ENCODE measurements around the gene CAMK2B.

CAMK2B gene

GRCh38 chr7:44275146-44275545 lies 50.2 kb downstream of the CAMK2B start:
- no peaks in the 10 kb centered on the region for H3K36me3 Mint-ChIP-seq
- no peak for ATAC-seq (replicated peaks)
- H3K27me3 Mint-ChIP-seq = peaks cover 10 to 21% of the 10 kb centered on the region in 2 donors
- H3K4me1 Mint-ChIP-seq = peaks cover 9 to 19% of the 10 kb centered on the region in 2 donors
- peak overlapping the region; percentile 51 for H3K27ac Mint-ChIP-seq
- no peak for DNase-seq
- H3K9me3 Mint-ChIP-seq = no peaks in the 10 kb centered on the region
- no peak overlapping the region for H3K4me3 Mint-ChIP-seq

- no peaks in the 10 kb centered on the region for H3K9me3 Mint-ChIP-seq
- peak overlapping the region; percentile 79 for H3K27ac Mint-ChIP-seq
- no peak overlapping the region for H3K4me3 Mint-ChIP-seq
- H3K36me3 Mint-ChIP-seq = no peaks in the 10 kb centered on the region
- peaks cover 9 to 19% of the 10 kb centered on the region in 2 donors for H3K4me1 Mint-ChIP-seq
- DNase-seq (no peak), ATAC-seq (replicated peaks) (no peak)
- peaks cover 10 to 21% of the 10 kb centered on the region in 2 donors for H3K27me3 Mint-ChIP-seq
Observed at GRCh38 chr7:44274623-44274975, 50.8 kb downstream of the CAMK2B start.

- Mint-ChIP-seq H3K36me3 (no peaks in the 10 kb centered on the region), H3K27ac (peak overlapping the region; percentile 79), H3K4me1 (peaks cover 9 to 19% of the 10 kb centered on the region in 2 donors), H3K27me3 (peaks cover 11 to 21% of the 10 kb centered on the region in 2 donors), H3K9me3 (no peaks in the 10 kb centered on the region), H3K4me3 (peak overlapping the region in 1 of 2 donors; percentile 23)
- ATAC-seq (replicated peaks) (peak; percentile 94 to 95), DNase-seq (peak; percentile 37)
Observed at GRCh38 chr7:44273681-44274622, 51.4 kb downstream of the CAMK2B start.

GRCh38 chr7:44272981-44273380 lies 52.4 kb downstream of the CAMK2B start:
- peaks cover 14 to 21% of the 10 kb centered on the region in 2 donors for H3K27me3 Mint-ChIP-seq
- no peaks in the 10 kb centered on the region for H3K9me3 Mint-ChIP-seq
- no peak overlapping the region for H3K4me3 Mint-ChIP-seq
- H3K4me1 Mint-ChIP-seq = peaks cover 9 to 19% of the 10 kb centered on the region in 2 donors
- DNase-seq (no peak), ATAC-seq (replicated peaks) (peak in 1 of 2 donors; percentile 31)
- H3K27ac Mint-ChIP-seq = peak overlapping the region; percentile 5
- no peaks in the 10 kb centered on the region for H3K36me3 Mint-ChIP-seq

- no peaks in the 10 kb centered on the region for H3K36me3 Mint-ChIP-seq
Observed at GRCh38 chr7:44272456-44272855, 52.9 kb downstream of the CAMK2B start.

GRCh38 chr7:44269943-44270493 lies 55.4 kb downstream of the CAMK2B start:
- Mint-ChIP-seq H3K27me3 (peaks cover 10 to 11% of the 10 kb centered on the region in 2 donors), H3K36me3 (no peaks in the 10 kb centered on the region), H3K4me1 (peaks cover 9 to 19% of the 10 kb centered on the region in 2 donors), H3K4me3 (no peak overlapping the region), H3K9me3 (no peaks in the 10 kb centered on the region), H3K27ac (no peak overlapping the region)
- ATAC-seq (replicated peaks) = no peak
- DNase-seq = no peak

More at GRCh38 chr7:44272456-44272855, 52.9 kb downstream of the CAMK2B start:
- ATAC-seq (replicated peaks) = no peak
- DNase-seq = no peak
- Mint-ChIP-seq H3K9me3 (no peaks in the 10 kb centered on the region), H3K4me1 (peaks cover 9 to 19% of the 10 kb centered on the region in 2 donors), H3K27ac (no peak overlapping the region), H3K27me3 (peaks cover 14 to 21% of the 10 kb centered on the region in 2 donors), H3K4me3 (no peak overlapping the region)

GRCh38 chr7:44269417-44269816 lies 56.0 kb downstream of the CAMK2B start:
- no peak for DNase-seq
- Mint-ChIP-seq H3K27me3 (peaks cover 7 to 8% of the 10 kb centered on the region in 2 donors), H3K36me3 (no peaks in the 10 kb centered on the region), H3K4me1 (peaks cover 10 to 17% of the 10 kb centered on the region in 2 donors), H3K27ac (no peak overlapping the region), H3K4me3 (no peak overlapping the region), H3K9me3 (no peaks in the 10 kb centered on the region)
- no peak for ATAC-seq (replicated peaks)

GRCh38 chr7:44268671-44269070 lies 56.7 kb downstream of the CAMK2B start:
- ATAC-seq (replicated peaks) (no peak), DNase-seq (no peak)
- Mint-ChIP-seq H3K9me3 (no peaks in the 10 kb centered on the region), H3K4me3 (no peak overlapping the region), H3K27me3 (peaks cover 0 to 5% of the 10 kb centered on the region in 2 donors), H3K36me3 (no peaks in the 10 kb centered on the region), H3K4me1 (peaks cover 4 to 9% of the 10 kb centered on the region in 2 donors), H3K27ac (no peak overlapping the region)

- no peak overlapping the region for H3K4me3 Mint-ChIP-seq
- ATAC-seq (replicated peaks) = no peak
- DNase-seq = no peak
- no peaks in the 10 kb centered on the region for H3K9me3 Mint-ChIP-seq
- H3K27ac Mint-ChIP-seq = no peak overlapping the region
- H3K27me3 Mint-ChIP-seq = peaks cover 0 to 5% of the 10 kb centered on the region in 2 donors
- peaks cover 1 to 2% of the 10 kb centered on the region in 2 donors for H3K4me1 Mint-ChIP-seq
- H3K36me3 Mint-ChIP-seq = no peaks in the 10 kb centered on the region
Observed at GRCh38 chr7:44267719-44268421, 57.5 kb downstream of the CAMK2B start.

- Mint-ChIP-seq H3K4me1 (peaks cover 2 to 3% of the 10 kb centered on the region in 2 donors), H3K27ac (no peak overlapping the region), H3K9me3 (no peaks in the 10 kb centered on the region), H3K4me3 (no peak overlapping the region), H3K27me3 (peaks cover 0 to 5% of the 10 kb centered on the region in 2 donors), H3K36me3 (no peaks in the 10 kb centered on the region)
- DNase-seq (no peak), ATAC-seq (replicated peaks) (no peak)
Observed at GRCh38 chr7:44267178-44267577, 58.2 kb downstream of the CAMK2B start.

- ATAC-seq (replicated peaks) = no peak
- no peak overlapping the region for H3K27ac Mint-ChIP-seq
- H3K4me1 Mint-ChIP-seq = peaks cover 2 to 10% of the 10 kb centered on the region in 2 donors
- DNase-seq = no peak
- peaks cover 0 to 5% of the 10 kb centered on the region in 2 donors for H3K27me3 Mint-ChIP-seq
- no peak overlapping the region for H3K4me3 Mint-ChIP-seq
- no peaks in the 10 kb centered on the region for H3K9me3 Mint-ChIP-seq
- H3K36me3 Mint-ChIP-seq = no peaks in the 10 kb centered on the region
Observed at GRCh38 chr7:44266526-44266925, 58.9 kb downstream of the CAMK2B start.

- Mint-ChIP-seq H3K4me3 (no peak overlapping the region), H3K27me3 (peaks cover 0 to 5% of the 10 kb centered on the region in 2 donors), H3K9me3 (no peaks in the 10 kb centered on the region), H3K4me1 (peaks cover 9 to 18% of the 10 kb centered on the region in 2 donors), H3K36me3 (no peaks in the 10 kb centered on the region), H3K27ac (no peak overlapping the region)
- no peak for ATAC-seq (replicated peaks)
- DNase-seq = no peak
Observed at GRCh38 chr7:44265728-44266127, 59.7 kb downstream of the CAMK2B start.

GRCh38 chr7:44264221-44264931 lies 61.0 kb downstream of the CAMK2B start:
- Mint-ChIP-seq H3K27ac (no peak overlapping the region), H3K36me3 (no peaks in the 10 kb centered on the region), H3K4me1 (peaks cover 22 to 31% of the 10 kb centered on the region in 2 donors), H3K27me3 (peaks cover 0 to 5% of the 10 kb centered on the region in 2 donors), H3K9me3 (no peaks in the 10 kb centered on the region), H3K4me3 (no peak overlapping the region)
- ATAC-seq (replicated peaks) (no peak), DNase-seq (no peak)

Measured in stimulated activated naive B cell treated with anti-CD40 and anti-IgM and Interleukin-4, amounts not matched to agents 10 μg/mL and 1 μg/mL and 100 μg/mL, for 72 hours (primary cell).